OCI-LY3 (cell line): ENCODE data around the gene TRIO.

Experiments used
- H2AFZ ChIP-seq: fragments of 200-600, 300-600 bp; shearing (Covaris generic); 2 replicates; pipeline ENCODE4 v1.6.0; 2014; ENCODE audit warnings: antibody characterized with exemption, low read depth, low read length
- H3K27ac ChIP-seq: fragments of 200-600, 300-600 bp; sonication (generic); 2 replicates; pipeline ENCODE4 v1.5.1; 2014; ENCODE audit warnings: mild to moderate bottlenecking, low read length, moderate library complexity, mixed read lengths
- H3K27me3 ChIP-seq: fragments of 200-600, 300-600 bp; sonication (generic); 2 replicates; pipeline ENCODE4 v1.6.1; 2014; ENCODE audit warnings: low read depth, low read length, mixed read lengths
- H3K36me3 ChIP-seq: fragments of 200-600, 300-600 bp; sonication (generic); replicated peaks from 2 replicates; pipeline ENCODE3; 2014; ENCODE audit warnings: low read depth, low read length, mixed read lengths
- H3K4me1 ChIP-seq: fragments of 300-600, 200-600 bp; sonication (generic); 2 replicates; pipeline ENCODE4 v1.6.1; 2014; ENCODE audit warnings: low read length, mixed read lengths
- H3K4me2 ChIP-seq: fragments of 200-600, 300-600 bp; sonication (generic); 2 replicates; pipeline ENCODE4 v1.6.1; 2014; ENCODE audit warnings: low read length, mixed read lengths
- H3K4me3 ChIP-seq: fragments of 300-600, 200-600 bp; sonication (generic); 2 replicates; pipeline ENCODE4 v1.5.1; 2014; ENCODE audit warnings: antibody characterized with exemption, mild to moderate bottlenecking, low read length, moderate library complexity
- H3K79me2 ChIP-seq: fragments of 300-600, 200-600 bp; shearing (Covaris generic); 2 replicates; pipeline ENCODE4 v1.6.1; 2014; ENCODE audit warnings: mild to moderate bottlenecking, low read length, mixed read lengths
- H3K9ac ChIP-seq: fragments of 300-600, 200-600 bp; shearing (Covaris generic); 2 replicates; pipeline ENCODE4 v1.6.0; 2014; ENCODE audit warnings: mild to moderate bottlenecking, low read length, moderate library complexity
- H3K9me3 ChIP-seq: fragments of 200-600, 300-600 bp; shearing (Covaris generic); 2 replicates; pipeline ENCODE4 v1.6.1; 2014; ENCODE audit warnings: low read length, mixed read lengths; ENCODE audit not compliant: insufficient read depth
- H4K20me1 ChIP-seq: fragments of 200-600, 300-600 bp; sonication (generic); 2 replicates; pipeline ENCODE4 v1.6.1; 2016; ENCODE audit warnings: low read length, mixed read lengths; ENCODE audit not compliant: insufficient read depth
- CTCF ChIP-seq: fragments of 200-600, 300-600 bp; sonication (generic); IDR thresholded peaks from 2 replicates; pipeline ENCODE4 v1.5.1; 2014; ENCODE audit warnings: antibody characterized with exemption, low read length, low read depth
- EZH2phosphoT487 ChIP-seq: fragments of 200-600 bp; shearing (Covaris generic); IDR thresholded peaks from 2 replicates; pipeline ENCODE4 v1.6.1; 2018; ENCODE audit warnings: antibody characterized with exemption, mixed run types, low read depth

Gene TRIO

GRCh38 chr5:14357441-14357840, 214.3 kb downstream of the TRIO start:
- TF ChIP-seq CTCF (no peak), EZH2phosphoT487 (no peak)
- H3K9me3 ChIP-seq, result no peaks in the 10 kb centered on the region
- no peaks in the 10 kb centered on the region for H3K27me3 ChIP-seq
- no peak overlapping the region for H2AFZ ChIP-seq
- H3K4me1 ChIP-seq, result no peaks in the 10 kb centered on the region
- H3K36me3 ChIP-seq, result no peaks in the 10 kb centered on the region
- no peak overlapping the region for H3K27ac ChIP-seq
- no peak overlapping the region for H3K9ac ChIP-seq
- no peaks in the 10 kb centered on the region for H3K79me2 ChIP-seq
- H3K4me2 ChIP-seq, result no peak overlapping the region
- H4K20me1 ChIP-seq, result no peaks in the 10 kb centered on the region
- H3K4me3 ChIP-seq, result no peak overlapping the region

- no peaks in the 10 kb centered on the region for H3K9me3 ChIP-seq
- no peak overlapping the region for H3K27ac ChIP-seq
- H3K4me1 ChIP-seq, result no peaks in the 10 kb centered on the region
- no peaks in the 10 kb centered on the region for H3K36me3 ChIP-seq
- H4K20me1 ChIP-seq, result no peaks in the 10 kb centered on the region
- TF ChIP-seq EZH2phosphoT487, result no peak
- TF ChIP-seq CTCF, result no peak
- no peak overlapping the region for H2AFZ ChIP-seq
- no peak overlapping the region for H3K4me3 ChIP-seq
- H3K9ac ChIP-seq, result no peak overlapping the region
- H3K4me2 ChIP-seq, result no peak overlapping the region
- H3K79me2 ChIP-seq, result no peaks in the 10 kb centered on the region
- H3K27me3 ChIP-seq, result no peaks in the 10 kb centered on the region
Measured at GRCh38 chr5:14357851-14358250, 214.7 kb downstream of the TRIO start.

DNA sequence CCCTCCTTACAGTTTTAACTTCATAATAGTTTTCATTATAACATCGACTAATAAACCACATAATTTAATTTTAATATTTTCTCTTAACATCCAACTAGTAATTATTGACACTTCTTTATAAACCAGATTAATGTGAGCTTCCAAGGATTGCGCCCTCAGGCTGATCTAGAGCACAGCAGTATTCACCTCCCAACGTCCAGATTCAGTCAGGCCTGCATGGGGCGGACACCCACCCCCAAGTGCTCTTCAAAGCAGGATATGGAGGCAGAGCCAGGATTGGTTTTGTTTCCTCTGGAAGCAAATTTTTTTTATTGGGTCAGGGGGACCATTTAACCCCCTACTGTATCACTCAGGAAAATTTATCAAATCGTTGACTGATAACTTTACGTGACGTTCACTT, 215.4 kb downstream of the TRIO start:
- TF ChIP-seq CTCF, result no peak
- no peak for TF ChIP-seq EZH2phosphoT487
- H2AFZ ChIP-seq, result no peak overlapping the region
- no peaks in the 10 kb centered on the region for H4K20me1 ChIP-seq
- H3K27me3 ChIP-seq, result no peaks in the 10 kb centered on the region
- H3K9me3 ChIP-seq, result no peaks in the 10 kb centered on the region
- no peaks in the 10 kb centered on the region for H3K4me1 ChIP-seq
- H3K9ac ChIP-seq, result no peak overlapping the region
- H3K4me3 ChIP-seq, result no peak overlapping the region
- H3K36me3 ChIP-seq, result no peaks in the 10 kb centered on the region
- no peak overlapping the region for H3K4me2 ChIP-seq
- H3K27ac ChIP-seq, result no peak overlapping the region
- no peaks in the 10 kb centered on the region for H3K79me2 ChIP-seq

- no peak overlapping the region for H3K9ac ChIP-seq
- peaks cover 2% of the 10 kb centered on the region for H3K4me1 ChIP-seq
- no peaks in the 10 kb centered on the region for H3K9me3 ChIP-seq
- no peak overlapping the region for H3K4me3 ChIP-seq
- TF ChIP-seq CTCF, result no peak
- H3K27ac ChIP-seq, result no peak overlapping the region
- no peaks in the 10 kb centered on the region for H3K79me2 ChIP-seq
- H3K27me3 ChIP-seq, result no peaks in the 10 kb centered on the region
- no peak overlapping the region for H2AFZ ChIP-seq
- no peaks in the 10 kb centered on the region for H4K20me1 ChIP-seq
- H3K36me3 ChIP-seq, result no peaks in the 10 kb centered on the region
- H3K4me2 ChIP-seq, result no peak overlapping the region
Measured at GRCh38 chr5:14359069-14360043, 216.2 kb downstream of the TRIO start.
